Measurements from ENCODE around the gene HMGCS2.

HMGCS2 gene

GRCh38 chr1:119768778-119769177, at the start of gene HMGCS2:
HMGCS2 (minus strand) TSS chr1:119768905; CDS start chr1:119768844, 61 bp downstream.
- no peak for TF ChIP-seq CTCF (IDR thresholded peaks at IDR 0.05; ENCODE audit: low read depth, low read length, missing control alignments)
- no peak within 1 kb of the TSS for H3K4me3 ChIP-seq (ENCODE audit: low read depth, low read length)
- DNase-seq (ENCODE audit: low read depth), result no peak

GRCh38 chr1:119818181-119818580, 49.5 kb upstream of the HMGCS2 start:
- DNase-seq (ENCODE audit: low read depth), result no peak
- TF ChIP-seq CTCF (IDR thresholded peaks at IDR 0.05; ENCODE audit: low read depth, low read length, missing control alignments), result no peak
- no peak overlapping the region for H3K4me3 ChIP-seq (ENCODE audit: low read depth, low read length)

- DNase-seq (ENCODE audit: low read depth), result no peak
- no peak for TF ChIP-seq CTCF (IDR thresholded peaks at IDR 0.05; ENCODE audit: low read depth, low read length, missing control alignments)
Observed at GRCh38 chr1:119816407-119816806, 47.7 kb upstream of the HMGCS2 start.

GRCh38 chr1:119815928-119816327, 47.2 kb upstream of the HMGCS2 start:
- no peak for DNase-seq (ENCODE audit: low read depth)
- no peak for TF ChIP-seq CTCF (IDR thresholded peaks at IDR 0.05; ENCODE audit: low read depth, low read length, missing control alignments)
- no peak overlapping the region for H3K4me3 ChIP-seq (ENCODE audit: low read depth, low read length)

More at GRCh38 chr1:119816407-119816806, 47.7 kb upstream of the HMGCS2 start:
- no peak overlapping the region for H3K4me3 ChIP-seq (ENCODE audit: low read depth, low read length)

GRCh38 chr1:119815361-119815760, 46.7 kb upstream of the HMGCS2 start:
- no peak overlapping the region for H3K4me3 ChIP-seq (ENCODE audit: low read depth, low read length)
- no peak for TF ChIP-seq CTCF (IDR thresholded peaks at IDR 0.05; ENCODE audit: low read depth, low read length, missing control alignments)
- no peak for DNase-seq (ENCODE audit: low read depth)

GRCh38 chr1:119814288-119814687, 45.6 kb upstream of the HMGCS2 start:
- TF ChIP-seq CTCF (IDR thresholded peaks at IDR 0.05; ENCODE audit: low read depth, low read length, missing control alignments), result no peak
- no peak for DNase-seq (ENCODE audit: low read depth)
- no peak overlapping the region for H3K4me3 ChIP-seq (ENCODE audit: low read depth, low read length)

- no peak for DNase-seq (ENCODE audit: low read depth)
- no peak for TF ChIP-seq CTCF (IDR thresholded peaks at IDR 0.05; ENCODE audit: low read depth, low read length, missing control alignments)
- H3K4me3 ChIP-seq (ENCODE audit: low read depth, low read length), result no peak overlapping the region
Observed at GRCh38 chr1:119811985-119812557, 43.4 kb upstream of the HMGCS2 start.
